ENCODE data around the gene FASLG. TPM values are rescaled to one million over a fixed set of nuclear protein-coding genes. Genes with fewer than 3 reads are reported as not detected.

Gene FASLG
- total RNA-seq, 1 donor from 2014 or later = not detected

- no peaks in the 10 kb centered on the region for H3K9me3 ChIP-seq (replicated peaks)
- DNase-seq = no peak
- H3K27me3 ChIP-seq (ENCODE audit: low read depth) = no peaks in the 10 kb centered on the region
- no peaks in the 10 kb centered on the region for H3K36me3 ChIP-seq
- H3K4me1 ChIP-seq = peaks cover 11% of the 10 kb centered on the region
- H3K27ac ChIP-seq (replicated peaks) = no peak overlapping the region
- intact Hi-C loops (cut with micrococcal nuclease) = no loop called here
- H3K4me3 ChIP-seq = no peak overlapping the region
- no peak for TF ChIP-seq CTCF (IDR thresholded peaks at IDR 0.05; ENCODE audit: borderline replicate concordance)
These were observed 45.1 kb downstream of the FASLG start for GRCh38 chr1:172704001-172704400.

DNA sequence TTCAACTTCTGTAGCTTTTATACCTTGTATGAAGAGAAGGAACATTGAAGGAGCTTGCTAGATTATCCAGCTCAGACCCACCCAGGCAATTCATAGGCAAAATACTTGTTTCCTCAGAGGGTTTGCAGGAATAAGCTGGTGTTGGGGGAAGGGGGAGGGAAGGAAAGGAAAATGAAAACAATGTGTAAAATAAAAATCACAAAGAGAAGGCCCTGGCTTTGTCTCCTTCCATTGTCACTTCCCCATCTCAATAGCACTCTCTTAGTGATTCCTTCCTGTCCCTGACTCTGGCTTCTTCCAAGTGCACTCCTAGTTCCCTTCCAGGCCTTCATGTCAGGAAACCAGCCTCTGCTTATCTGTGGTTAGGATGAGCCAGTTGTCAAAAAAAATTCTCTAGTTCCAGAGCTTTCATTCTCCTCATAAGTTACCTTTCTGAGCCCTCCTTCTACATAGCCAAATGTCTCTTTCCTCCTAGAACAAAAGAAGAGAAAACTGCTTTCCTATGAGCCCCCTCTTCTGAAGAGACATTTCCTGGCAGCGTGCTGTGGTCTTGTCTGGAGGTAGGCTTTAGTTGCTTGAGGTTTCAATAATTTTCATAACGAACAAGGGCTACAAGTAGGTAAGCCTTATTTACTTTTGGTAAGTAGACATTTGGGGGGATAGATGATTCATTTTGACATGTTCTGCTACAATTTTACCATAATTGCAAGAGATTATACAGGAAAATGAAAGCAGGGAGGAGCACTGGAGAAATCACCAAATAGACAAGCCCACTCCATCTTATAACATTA is 45.7 kb downstream of the FASLG start:
- H3K27me3 ChIP-seq (ENCODE audit: low read depth) = no peaks in the 10 kb centered on the region
- peaks cover 7% of the 10 kb centered on the region for H3K4me1 ChIP-seq
- H3K27ac ChIP-seq (replicated peaks) = no peak overlapping the region
- DNase-seq = no peak
- no peaks in the 10 kb centered on the region for H3K9me3 ChIP-seq (replicated peaks)
- no peak for TF ChIP-seq CTCF (IDR thresholded peaks at IDR 0.05; ENCODE audit: borderline replicate concordance)
- no peaks in the 10 kb centered on the region for H3K36me3 ChIP-seq
- H3K4me3 ChIP-seq = no peak overlapping the region
- intact Hi-C loops (cut with micrococcal nuclease) = no loop called here

- Histone ChIP-seq H3K36me3 (no peaks in the 10 kb centered on the region), H3K4me3 (no peak overlapping the region), H3K4me1 (no peaks in the 10 kb centered on the region), H3K27ac (replicated peaks) (no peak overlapping the region), H3K27me3 (ENCODE audit: low read depth) (no peaks in the 10 kb centered on the region), H3K9me3 (replicated peaks) (no peaks in the 10 kb centered on the region)
- no peak for DNase-seq
- no peak for TF ChIP-seq CTCF (IDR thresholded peaks at IDR 0.05; ENCODE audit: borderline replicate concordance)
- intact Hi-C loops (cut with micrococcal nuclease) = no loop called here
These were observed 49.5 kb downstream of the FASLG start for GRCh38 chr1:172708452-172708851.

DNA sequence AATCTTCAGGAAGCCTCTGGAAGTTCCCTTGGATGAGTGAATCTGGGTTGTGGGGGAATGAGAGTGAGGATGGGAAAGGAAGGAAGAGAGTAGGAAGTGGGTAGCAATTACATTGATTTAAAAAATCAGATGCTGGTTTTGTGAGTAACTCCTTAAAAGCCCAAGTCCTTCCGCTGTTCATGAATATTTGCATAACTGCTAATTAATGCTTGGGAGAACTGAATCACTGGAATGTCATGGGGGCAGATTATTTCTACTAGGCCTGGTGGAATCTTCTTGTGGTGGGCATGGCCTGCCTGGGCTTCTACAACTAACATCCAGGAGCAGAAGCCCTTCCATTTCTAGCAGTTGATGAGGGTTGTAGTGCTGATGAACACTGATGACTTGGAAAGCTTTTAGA is 52.7 kb downstream of the FASLG start:
- H3K27me3 ChIP-seq (ENCODE audit: low read depth) = no peaks in the 10 kb centered on the region
- no peaks in the 10 kb centered on the region for H3K9me3 ChIP-seq (replicated peaks)
- H3K36me3 ChIP-seq = no peaks in the 10 kb centered on the region
- no peaks in the 10 kb centered on the region for H3K4me1 ChIP-seq
- no peak overlapping the region for H3K4me3 ChIP-seq
- H3K27ac ChIP-seq (replicated peaks) = no peak overlapping the region
- no peak for TF ChIP-seq CTCF (IDR thresholded peaks at IDR 0.05; ENCODE audit: borderline replicate concordance)
- intact Hi-C loops (cut with micrococcal nuclease) = no loop called here
- no peak for DNase-seq

DNA sequence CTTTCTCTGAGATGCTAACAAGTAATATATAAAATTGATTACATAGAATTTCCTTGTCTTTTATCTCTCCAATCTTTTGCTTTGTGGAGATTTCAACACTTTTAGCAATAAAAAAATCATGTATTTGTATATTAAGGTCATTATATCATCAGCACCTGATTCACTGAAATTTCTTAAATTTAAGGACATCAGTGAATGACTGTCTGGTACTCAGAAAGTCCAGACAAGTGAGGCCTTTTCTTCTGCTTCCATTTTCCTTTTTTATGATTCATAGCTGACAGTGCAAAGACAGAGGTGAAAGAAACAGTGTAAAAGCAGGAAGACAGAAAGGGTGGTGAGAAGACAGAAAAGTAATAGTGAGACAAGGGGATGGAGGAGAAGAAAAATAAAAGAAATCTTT is 54.6 kb downstream of the FASLG start:
- Histone ChIP-seq H3K4me3 (no peak overlapping the region), H3K9me3 (replicated peaks) (no peaks in the 10 kb centered on the region), H3K36me3 (no peaks in the 10 kb centered on the region), H3K27ac (replicated peaks) (no peak overlapping the region), H3K4me1 (no peaks in the 10 kb centered on the region), H3K27me3 (ENCODE audit: low read depth) (no peaks in the 10 kb centered on the region)
- intact Hi-C loops (cut with micrococcal nuclease) = no loop called here
- no peak for DNase-seq
- TF ChIP-seq CTCF (IDR thresholded peaks at IDR 0.05; ENCODE audit: borderline replicate concordance) = no peak

Other genes with a start within 250 kb of the FASLG start
- 8.5 TPM for gene C1orf105, start 238.4 kb upstream of the FASLG start, total RNA-seq
- 15.4 TPM for gene PIGC, start 215.0 kb upstream of the FASLG start, total RNA-seq
- gene SUCO, start 126.0 kb upstream of the FASLG start, total RNA-seq = 21.5 TPM